ENCODE data around the gene FAM13A. TPM values are rescaled to one million over a fixed set of nuclear protein-coding genes. Genes with fewer than 3 reads are reported as not detected.

FAM13A gene
- total and polyA plus RNA-seq, 2 donors (not counting 3 experiments of a cell fraction or from before 2014, with no cell fraction given), result 3.3 to 10.5 TPM

DNA sequence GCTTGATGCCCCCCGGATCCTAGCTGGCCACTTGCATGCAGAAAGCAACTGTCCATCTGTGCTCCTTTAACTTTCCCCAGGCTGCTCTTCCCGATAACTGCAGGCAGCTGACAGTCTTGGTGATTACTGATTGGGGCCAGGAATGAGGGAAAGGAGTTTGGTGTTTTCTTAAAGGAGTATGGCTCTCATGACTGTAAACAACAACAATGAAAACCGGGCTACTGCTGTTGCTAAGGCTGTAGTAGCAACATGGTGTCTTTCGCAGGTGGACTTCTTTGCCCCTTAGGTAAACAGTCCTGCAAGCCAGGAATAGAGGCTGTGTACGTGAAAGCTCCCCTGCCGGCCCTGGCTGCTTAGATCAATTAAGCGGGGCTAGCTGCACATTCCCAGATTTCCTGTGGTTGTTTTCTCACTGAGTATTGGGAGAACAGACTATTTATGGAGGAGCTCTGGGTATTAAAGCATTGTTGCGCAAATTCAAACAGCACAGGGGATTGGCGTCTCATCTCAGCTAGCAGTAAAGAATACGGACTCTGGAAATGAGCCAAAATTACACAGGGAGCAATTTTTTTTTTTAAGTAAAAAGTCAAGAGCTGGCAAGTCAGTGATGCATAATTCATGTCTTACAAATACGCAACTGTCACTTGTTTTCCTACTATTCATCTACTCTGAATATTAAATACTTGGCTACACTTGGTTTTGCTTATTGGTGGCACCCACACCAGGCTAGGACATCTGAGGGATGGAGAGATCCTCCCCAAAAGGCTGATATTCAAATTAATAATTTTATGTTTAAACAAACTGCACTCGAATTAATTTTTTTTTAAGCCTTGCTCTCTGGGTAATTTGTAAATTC, 297.7 kb downstream of the FAM13A start:
- Histone ChIP-seq H3K27me3 (ENCODE audit: control insufficient read depth in 2 of 2, insufficient read depth in 2 of 2, low read length in 2 of 2) (no peaks in the 10 kb centered on the region), H3K9me3 (replicated peaks; ENCODE audit: control insufficient read depth, insufficient read depth, low read length) (no peaks in the 10 kb centered on the region), H3K36me3 (ENCODE audit: control insufficient read depth in 2 of 2, extremely low read depth in 1 of 2, insufficient read depth in 2 of 2, low read length in 2 of 2) (no peaks in the 10 kb centered on the region), H3K4me1 (ENCODE audit: control insufficient read depth, extremely low read depth, insufficient read depth, low read length) (no peaks in the 10 kb centered on the region), H3K9ac (replicated peaks; ENCODE audit: extremely low read depth, insufficient read depth, low read length) (no peak overlapping the region), H3K4me3 (replicated peaks in 1 of 3; ENCODE audit: insufficient read depth in 1 of 3, low read depth in 1 of 3, low read length in 3 of 3) (no peak overlapping the region), H4K20me1 (replicated peaks; ENCODE audit: control insufficient read depth, extremely low read depth, insufficient read depth, low read length) (no peaks in the 10 kb centered on the region), H3K4me2 (ENCODE audit: insufficient read depth, low read length) (no peak overlapping the region), H2AFZ (ENCODE audit: low read depth, low read length) (no peak overlapping the region), H3K27ac (ENCODE audit: insufficient read depth, low read depth, low read length) (no peak overlapping the region), H3K9me1 (replicated peaks; ENCODE audit: control insufficient read depth, extremely low read depth, insufficient read depth, low read length) (no peaks in the 10 kb centered on the region), H3K79me2 (ENCODE audit: control insufficient read depth, insufficient read depth, low read length) (no peaks in the 10 kb centered on the region)
- FAIRE-seq (no peak), DNase-seq (ENCODE audit: low read depth, low spot score) (peak; percentile 52)
- CTCF ChIA-PET, result interaction anchor here (1.2 to 5.8 kb wide), 5 partner anchors 9 to 32 kb away, joined by 3 to 19 read pairs (median 3); no protein-coding TSS in a partner anchor
- POLR2A ChIA-PET, result no interaction called here
- no TSS peak for BruUV-seq (replicated peaks)
- intact Hi-C loops (cut with micrococcal nuclease), result no loop called here
- TF ChIP-seq EZH2 (IDR thresholded peaks at IDR 0.05; ENCODE audit: borderline replicate concordance, low read depth, low read length, severe bottlenecking) (no peak), CTCF (IDR thresholded peaks at IDR 0.05; ENCODE audit: extremely low read depth in 1 of 2, insufficient read depth in 1 of 2, low read depth in 1 of 2, low read length in 2 of 2) (no peak), JUN (IDR thresholded peaks at IDR 0.05; ENCODE audit: borderline replicate concordance, insufficient read depth, insufficient read length, low read depth) (no peak), GATA2 (IDR thresholded peaks at IDR 0.05; ENCODE audit: insufficient read depth, insufficient read length, low read depth, low read length) (no peak)
- dilution Hi-C loops (cut with MboI; ENCODE audit: extremely low pct_ligation_motif_present, low sequenced_read_pairs), result no loop called here
